ENCODE measurements around the gene KIAA0586.

DNA sequence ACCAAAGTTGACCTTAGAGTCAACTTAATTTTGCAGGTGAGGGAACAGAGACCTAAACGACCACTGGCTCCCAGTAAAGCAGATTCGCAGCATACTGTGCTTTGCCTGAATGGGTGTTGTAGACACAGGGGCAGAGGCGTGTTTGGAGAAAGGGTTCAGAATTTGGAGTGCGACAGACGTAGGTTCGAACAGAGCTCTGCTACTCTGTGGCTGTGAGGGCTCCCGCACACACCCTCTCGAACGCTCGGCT is 32.0 kb upstream of the KIAA0586 start:
- TF ChIP-seq EZH2 (IDR thresholded peaks at IDR 0.05) (no peak), POLR2AphosphoS5 (IDR thresholded peaks at IDR 0.05; ENCODE audit: borderline replicate concordance, low read depth, low read length) (no peak), FOXP2 (optimal IDR thresholded peaks at IDR 0.05; ENCODE audit: control extremely low read depth, extremely low read length, insufficient read depth) (no peak)

Data from SK-N-MC (cell line).